ENCODE data around the gene ZNF146.
"Not testable (repeated sequence)": the region's sequence is repeated elsewhere in the genome, so short reads cannot be mapped to it uniquely, and the experiment has no call there.

ZNF146 gene

DNA sequence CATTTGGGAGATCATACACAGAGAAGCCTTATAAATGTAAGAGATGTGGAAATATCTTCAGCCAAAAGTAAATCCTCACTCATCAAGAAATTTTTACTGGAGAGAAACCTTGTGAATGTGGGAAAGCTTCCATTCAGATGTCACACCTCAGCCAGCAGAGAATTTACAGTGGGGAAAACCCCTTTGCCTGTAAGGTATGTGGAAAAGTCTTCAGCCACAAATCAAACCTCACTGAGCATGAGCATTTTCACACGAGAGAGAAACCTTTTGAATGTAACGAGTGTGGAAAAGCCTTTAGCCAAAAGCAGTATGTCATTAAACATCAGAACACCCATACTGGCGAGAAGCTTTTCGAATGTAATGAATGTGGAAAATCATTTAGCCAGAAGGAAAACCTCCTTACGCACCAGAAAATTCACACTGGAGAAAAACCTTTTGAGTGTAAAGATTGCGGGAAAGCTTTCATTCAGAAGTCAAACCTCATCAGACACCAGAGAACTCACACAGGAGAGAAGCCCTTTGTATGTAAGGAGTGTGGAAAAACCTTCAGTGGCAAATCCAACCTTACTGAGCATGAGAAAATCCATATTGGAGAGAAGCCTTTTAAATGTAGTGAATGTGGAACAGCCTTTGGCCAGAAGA is 21.5 kb downstream of the ZNF146 start:
- DNase-seq: no peak

DNA sequence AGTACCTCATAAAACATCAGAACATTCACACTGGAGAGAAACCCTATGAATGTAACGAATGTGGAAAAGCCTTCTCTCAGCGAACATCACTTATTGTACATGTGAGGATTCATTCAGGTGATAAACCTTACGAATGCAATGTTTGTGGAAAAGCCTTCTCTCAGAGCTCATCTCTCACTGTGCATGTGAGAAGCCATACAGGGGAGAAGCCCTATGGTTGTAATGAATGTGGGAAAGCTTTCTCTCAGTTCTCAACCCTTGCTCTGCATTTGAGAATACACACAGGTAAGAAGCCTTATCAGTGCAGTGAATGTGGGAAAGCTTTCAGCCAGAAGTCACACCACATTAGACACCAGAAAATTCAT is 22.0 kb downstream of the ZNF146 start:
- DNase-seq: no peak

- DNase-seq: no peak
These were observed 29.2 kb downstream of the ZNF146 start for GRCh38 chr19:36244066-36244465.

- DNase-seq: no peak
These were observed 30.5 kb downstream of the ZNF146 start for GRCh38 chr19:36245210-36246005.

DNA sequence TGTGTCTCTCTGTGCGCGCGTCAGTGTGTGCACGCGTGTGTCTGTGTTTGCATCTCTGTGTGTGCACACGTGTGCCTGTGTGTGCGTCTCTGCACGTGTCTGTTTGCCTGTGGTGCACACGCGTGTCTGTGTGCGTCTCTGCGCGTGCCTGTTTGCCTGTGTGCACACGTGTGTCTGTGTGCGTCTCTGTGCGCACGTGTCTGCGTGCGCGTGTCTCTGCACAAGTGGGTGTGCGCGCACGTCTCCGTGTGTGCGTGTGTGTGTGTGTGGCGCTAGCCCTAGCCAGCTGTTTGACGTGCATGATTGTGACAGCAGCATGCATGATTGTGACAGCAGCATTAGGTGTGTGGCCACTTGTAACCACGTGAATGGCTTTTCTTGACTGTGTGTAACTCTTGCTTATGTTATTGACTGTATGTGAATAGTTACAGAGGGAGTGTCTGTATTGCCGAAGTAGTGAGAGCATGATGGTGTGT is 31.1 kb downstream of the ZNF146 start:
- DNase-seq: no peak

GRCh38 chr19:36252047-36252446 is 37.1 kb downstream of the ZNF146 start:
- DNase-seq: no peak

GRCh38 chr19:36254848-36255247 is 39.9 kb downstream of the ZNF146 start:
- no peak for DNase-seq

DNA sequence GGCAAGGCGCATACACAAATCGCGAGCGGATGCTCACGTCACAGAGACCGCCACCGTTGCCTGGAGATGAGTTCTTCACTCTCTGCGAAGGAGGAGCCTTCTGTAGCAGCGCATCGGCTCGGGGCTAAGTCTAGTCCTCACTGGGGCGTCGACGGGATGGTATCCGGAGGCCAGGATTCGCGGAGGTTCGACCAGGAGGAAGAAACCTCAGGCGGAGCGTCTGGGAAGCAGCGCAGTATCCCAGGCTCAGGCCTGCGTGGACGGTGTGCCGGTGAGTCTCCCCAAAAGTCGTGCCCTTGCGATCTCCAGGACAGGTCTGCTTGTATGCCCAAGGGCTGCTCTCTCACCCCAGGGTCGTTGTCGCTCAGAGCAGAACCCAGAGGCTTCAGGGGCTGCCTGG is 40.4 kb downstream of the ZNF146 start:
- DNase-seq: no peak

- DNase-seq: no peak
These were observed 41.2 kb downstream of the ZNF146 start for GRCh38 chr19:36256064-36256463.

GRCh38 chr19:36256853-36257519 is 42.1 kb downstream of the ZNF146 start:
- DNase-seq: no peak

DNA sequence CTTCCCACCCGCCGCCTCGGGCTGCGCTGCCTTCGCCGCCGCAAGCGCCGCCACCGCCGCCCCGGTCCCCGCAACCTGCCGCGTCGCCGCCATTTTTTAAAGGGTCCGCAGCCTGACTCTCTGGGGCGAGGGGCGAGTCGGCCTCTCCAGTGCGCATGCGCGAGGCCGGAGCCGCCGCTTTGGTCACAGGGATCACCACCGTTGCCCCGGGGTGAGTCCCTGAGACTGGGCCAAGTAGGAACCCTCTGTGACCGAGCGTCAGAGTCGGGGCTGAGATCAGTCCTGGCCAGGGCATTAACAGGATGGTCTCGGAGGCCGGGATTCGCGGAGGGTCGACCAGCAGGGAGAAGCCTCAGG is 42.6 kb downstream of the ZNF146 start:
- DNase-seq: no peak

GRCh38 chr19:36258028-36258875 is 43.3 kb downstream of the ZNF146 start:
- no peak for DNase-seq

DNA sequence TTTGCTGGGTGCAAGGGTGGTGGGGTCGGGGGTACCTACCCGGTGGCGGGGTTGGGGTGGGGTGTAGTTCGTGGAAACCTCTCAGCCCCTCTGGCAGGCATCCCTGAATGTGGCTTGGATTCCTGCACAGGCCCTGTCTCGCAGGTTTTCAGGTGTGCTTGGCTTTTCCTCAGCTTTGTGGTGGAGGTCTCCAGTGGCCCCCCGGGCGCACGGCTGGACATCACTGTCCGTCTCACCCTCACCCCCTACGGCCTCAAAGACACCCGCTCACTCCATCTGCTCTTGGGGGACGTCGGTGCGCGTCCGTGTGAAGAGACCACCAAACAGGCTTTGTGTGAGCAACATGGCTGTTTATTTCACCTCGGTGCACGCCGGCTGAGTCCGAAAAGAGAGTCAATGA is 44.3 kb downstream of the ZNF146 start:
- no peak for DNase-seq

GRCh38 chr19:36265064-36265463 is 50.2 kb downstream of the ZNF146 start:
- no peak for DNase-seq

DNA sequence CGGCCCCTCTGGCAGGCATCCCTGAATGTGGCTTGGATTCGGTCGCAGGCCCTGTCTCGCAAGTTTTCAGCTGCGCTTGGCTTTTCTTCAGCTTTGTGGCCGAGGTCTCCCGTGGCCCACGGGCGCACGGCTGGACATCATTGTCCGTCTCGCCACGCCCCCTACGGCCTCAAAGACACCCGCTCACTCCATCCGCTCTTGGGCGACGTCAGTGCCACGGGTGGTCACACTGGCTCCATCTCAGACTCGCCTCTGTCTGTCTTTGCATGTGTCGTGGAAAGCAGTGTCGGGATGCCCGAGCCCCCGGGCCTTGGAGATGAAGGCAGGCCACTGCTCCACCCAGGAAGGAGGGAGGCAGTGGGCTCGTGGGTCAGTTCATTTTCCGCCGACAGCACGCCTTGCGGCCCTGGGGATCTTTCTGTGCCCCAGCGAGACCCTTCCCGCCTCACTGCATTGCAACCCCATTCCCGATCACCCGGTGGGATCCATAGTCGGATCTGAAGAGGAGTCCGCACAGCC is 51.0 kb downstream of the ZNF146 start:
- no peak for DNase-seq

GRCh38 chr19:36266375-36266961 is 51.6 kb downstream of the ZNF146 start:
- DNase-seq: no peak

DNA sequence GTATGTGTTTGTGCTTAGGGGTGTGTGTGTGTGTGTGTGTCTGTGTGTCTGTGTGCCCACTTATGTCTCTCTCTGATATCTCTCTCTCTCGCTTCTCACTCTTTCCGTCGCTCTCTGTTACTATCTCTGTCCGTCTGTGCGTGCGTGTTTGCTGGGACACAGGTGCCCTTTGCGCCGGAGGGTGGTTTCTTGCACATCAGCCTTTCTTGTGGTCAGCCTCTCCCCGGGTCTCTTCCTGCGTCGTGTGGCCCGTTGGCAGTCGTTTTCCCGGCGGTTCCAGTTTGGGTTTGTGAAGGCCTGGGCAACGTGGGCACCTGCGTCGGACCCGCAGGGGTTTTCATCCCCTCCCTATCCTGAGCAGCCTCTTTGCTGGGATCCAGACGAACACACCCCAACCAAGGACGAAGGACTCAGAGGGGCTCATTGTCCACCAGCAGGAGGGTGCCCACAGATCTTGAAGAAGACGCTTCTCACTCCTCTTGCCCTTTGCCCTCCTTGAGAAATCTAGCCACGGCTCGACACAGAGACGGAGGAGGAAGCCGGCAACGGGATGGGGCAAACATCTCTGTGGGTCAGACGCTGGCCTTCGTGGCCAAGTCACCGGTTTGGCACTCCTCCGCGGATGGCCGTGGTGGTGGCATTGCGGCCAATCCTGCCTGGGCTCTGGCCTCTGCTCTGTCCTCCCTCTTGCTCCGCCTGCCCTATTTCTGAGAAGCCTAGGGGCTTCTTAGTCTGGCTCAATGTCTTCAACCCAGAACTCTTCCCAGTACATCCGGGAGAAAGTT is 52.3 kb downstream of the ZNF146 start:
- DNase-seq: no peak

GRCh38 chr19:36268081-36268480 is 53.2 kb downstream of the ZNF146 start:
- not testable (repeated sequence) for DNase-seq

DNA sequence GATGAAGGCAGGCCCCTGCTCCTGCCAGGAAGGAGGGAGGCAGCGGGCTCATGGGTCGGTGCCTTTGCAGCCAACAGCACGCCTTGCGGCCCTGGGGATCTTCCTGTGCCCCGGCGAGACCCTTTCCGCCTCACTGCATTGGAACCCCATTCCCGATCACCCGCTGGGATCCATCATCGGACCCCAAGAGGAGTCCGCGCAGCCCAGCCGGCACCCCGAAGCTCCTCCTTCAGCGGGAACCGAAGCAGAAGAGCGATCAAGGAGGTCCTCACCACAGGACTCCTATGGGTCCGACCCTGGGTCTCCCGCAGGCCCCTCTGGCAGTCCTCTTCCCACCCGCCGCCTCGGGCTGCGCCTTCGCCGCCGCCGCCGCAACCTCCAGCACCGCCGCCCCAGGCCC is 53.7 kb downstream of the ZNF146 start:
- DNase-seq: not testable (repeated sequence)

GRCh38 chr19:36269295-36269694 is 54.4 kb downstream of the ZNF146 start:
- DNase-seq: not testable (repeated sequence)

Data from activated gamma-delta T cell (primary cell).